CD4-positive, alpha-beta T cell treated with Interleukin-4 for 1 hour (primary cell): ENCODE results near the gene ENTREP3.
"Not testable (repeated sequence)": the region's sequence is repeated elsewhere in the genome, so short reads cannot be mapped to it uniquely, and the experiment has no call there.

Experiments used
- DNase-seq, 2 donors: peaks; one replicate each; pipeline ENCODE4 v3.0.0-alpha.2; 2020 to 2022

ENTREP3 gene

GRCh38 chr1:155250633-155251449 is 4.4 kb downstream of the ENTREP3 start:
- peak; percentile 94 to 95 for DNase-seq

- no peak for DNase-seq
Measured at GRCh38 chr1:155250246-155250632, 5.0 kb downstream of the ENTREP3 start.

DNA sequence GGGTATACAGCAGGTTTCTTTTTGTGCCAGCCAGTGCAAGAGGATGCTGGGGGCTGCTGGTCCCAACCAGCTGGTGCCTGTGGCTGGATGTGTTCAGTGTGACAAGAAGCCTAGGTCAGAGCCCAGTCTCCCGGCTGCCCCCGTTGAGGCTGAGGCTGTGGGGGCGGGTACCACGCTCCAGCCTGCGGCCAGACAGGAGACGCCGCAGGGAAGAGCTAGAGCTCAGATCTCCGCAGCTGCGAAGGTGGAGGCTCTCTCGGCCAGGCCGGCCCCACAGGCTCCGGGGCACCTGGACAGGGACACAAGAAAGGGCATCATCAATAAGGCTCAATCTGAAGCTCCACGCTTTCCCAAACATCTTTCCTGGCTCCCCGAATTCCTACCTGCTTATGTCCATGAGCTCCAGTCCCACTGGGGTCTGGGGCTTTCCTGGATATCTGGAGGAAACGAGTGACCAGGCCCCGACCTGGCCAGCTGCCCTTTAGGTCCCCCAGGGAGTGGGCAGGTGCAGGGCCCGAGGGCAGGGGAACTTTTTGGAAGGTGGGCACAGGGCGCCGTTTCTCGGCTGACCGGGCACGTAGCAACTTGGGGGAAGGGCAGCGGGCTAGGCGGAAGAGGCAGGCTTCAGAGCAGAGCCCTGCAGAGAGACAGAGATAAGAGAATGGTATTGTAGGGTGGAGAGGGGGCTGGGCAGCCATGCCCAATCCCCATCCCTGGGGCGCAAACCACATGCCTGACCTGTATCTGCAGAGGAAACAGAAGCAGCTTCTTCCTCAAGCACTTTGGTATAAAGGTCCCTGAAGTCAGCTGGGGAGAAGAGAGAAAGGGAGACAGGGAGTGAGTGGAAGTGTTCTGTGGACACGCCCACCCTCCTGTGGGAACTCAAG is 7.4 kb downstream of the ENTREP3 start:
- DNase-seq: no peak

- DNase-seq: not testable (repeated sequence)
Measured at GRCh38 chr1:155246796-155247195, 8.5 kb downstream of the ENTREP3 start.

- DNase-seq: no peak
Measured at GRCh38 chr1:155245163-155245524, 10.1 kb downstream of the ENTREP3 start.

DNA sequence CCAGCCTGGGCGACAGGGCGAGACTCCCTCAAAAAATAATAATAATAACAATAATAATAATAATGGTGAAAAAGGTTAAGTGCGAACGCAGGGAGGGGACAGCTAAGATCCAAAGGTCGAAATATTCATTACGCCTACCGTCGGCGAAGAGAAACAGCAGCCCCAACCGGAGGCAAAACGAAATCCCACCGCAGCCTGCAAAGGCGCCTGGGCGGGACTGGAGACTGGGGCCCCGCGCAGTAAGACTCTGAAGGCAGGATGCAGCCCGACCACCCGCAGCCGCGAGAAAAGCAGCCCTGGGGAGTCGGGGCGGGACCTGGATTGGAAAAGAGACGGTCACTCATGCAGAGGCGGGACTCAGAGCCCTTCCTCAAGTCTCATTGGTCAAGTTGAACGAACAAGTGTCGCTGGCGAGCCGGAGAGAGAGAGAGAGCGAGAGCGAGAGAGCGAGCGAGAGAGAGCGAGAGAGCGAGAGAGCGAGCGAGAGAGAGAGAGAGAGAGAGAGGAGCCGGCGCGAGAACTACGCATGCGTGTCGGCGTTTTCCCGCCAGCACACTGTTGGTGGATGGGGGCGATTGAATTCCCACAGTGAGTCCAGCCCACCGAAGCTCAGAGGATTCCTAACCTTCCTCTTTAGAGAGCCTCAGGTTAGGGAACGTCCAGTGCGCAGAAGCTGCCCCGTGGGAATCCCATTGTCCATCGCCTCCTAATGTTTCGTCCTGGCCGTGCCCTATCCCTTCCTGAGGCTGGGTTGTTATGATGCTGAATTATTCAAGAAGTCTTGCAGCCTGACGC is 10.7 kb downstream of the ENTREP3 start:
- peak; percentile 97 to 98 for DNase-seq

GRCh38 chr1:155242805-155243358 is 12.4 kb downstream of the ENTREP3 start:
- no peak for DNase-seq

DNA sequence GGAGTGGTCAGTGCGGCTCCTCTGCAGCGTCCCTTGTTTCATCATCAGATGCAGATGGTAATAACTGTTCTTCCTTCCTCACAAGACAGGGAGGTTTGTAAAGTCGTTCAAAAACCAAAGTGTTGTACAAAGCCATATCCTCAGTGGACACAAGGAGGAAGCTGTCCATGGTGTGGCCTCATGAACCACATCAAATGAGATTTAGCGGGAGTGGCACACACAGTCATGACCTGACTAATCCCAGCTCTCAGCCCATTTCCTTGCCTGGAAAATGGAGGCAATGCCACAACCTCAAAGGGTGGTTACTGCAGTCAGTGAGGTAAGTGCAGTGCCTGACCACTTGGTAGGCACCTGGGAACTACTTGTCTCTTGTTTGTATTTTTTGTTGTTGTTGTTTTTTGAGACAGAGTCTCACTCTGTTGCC is 13.4 kb downstream of the ENTREP3 start:
- peak; percentile 26 to 43 for DNase-seq

DNA sequence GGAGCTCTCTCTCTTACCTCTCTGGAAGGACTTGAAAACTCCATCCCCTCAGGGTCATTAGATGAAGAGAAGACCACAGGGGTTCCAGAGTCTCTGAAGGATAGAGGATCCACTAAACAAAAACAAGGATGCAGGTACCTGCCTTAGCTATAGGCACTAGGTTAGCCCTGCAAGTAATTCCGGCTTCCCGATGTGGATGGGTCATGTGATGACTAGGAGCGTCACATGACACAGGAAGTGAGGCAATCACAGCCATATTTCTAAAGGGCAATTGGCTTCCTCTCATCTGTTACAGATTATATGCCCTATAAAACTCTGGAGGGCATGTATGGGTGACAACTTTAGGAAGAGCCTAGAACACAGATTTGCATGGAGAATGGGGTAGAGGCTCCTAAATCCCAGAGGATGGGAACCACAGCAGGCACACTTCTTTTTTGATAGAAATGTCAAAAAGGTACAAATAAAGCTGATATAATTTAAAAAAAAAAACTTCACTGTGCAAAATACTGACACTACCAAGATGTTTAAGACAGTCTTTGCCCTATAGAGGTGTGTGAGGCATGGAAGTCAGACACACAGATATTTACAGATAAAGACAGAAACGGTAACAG is 14.1 kb downstream of the ENTREP3 start:
- peak; percentile 75 to 83 for DNase-seq

- no peak for DNase-seq
Measured at GRCh38 chr1:155236451-155236850, 18.8 kb downstream of the ENTREP3 start.

GRCh38 chr1:155235375-155235774 is 19.9 kb downstream of the ENTREP3 start:
- DNase-seq: peak in 1 of 2 donors; percentile 40

DNA sequence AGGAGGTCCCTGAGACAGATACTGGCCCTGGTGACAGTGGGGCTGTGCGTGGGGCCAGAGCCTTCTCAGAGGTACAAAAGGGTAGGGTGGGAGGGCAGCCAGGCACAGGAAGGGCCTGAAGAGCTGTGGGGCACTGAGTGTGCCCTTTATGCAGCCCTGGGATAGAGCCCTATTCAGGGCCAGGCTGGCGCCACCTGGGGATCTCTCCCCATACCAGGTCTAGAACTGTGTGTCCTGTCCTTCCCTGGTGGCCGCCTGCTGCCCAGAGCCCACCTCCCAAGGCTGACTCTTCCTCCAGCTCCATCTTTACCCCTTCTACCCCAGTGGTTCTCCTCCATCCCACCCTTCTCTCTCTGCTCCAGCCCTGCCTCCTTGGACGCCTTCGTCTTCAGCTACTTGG is 21.8 kb downstream of the ENTREP3 start:
- DNase-seq: not testable (repeated sequence)

DNA sequence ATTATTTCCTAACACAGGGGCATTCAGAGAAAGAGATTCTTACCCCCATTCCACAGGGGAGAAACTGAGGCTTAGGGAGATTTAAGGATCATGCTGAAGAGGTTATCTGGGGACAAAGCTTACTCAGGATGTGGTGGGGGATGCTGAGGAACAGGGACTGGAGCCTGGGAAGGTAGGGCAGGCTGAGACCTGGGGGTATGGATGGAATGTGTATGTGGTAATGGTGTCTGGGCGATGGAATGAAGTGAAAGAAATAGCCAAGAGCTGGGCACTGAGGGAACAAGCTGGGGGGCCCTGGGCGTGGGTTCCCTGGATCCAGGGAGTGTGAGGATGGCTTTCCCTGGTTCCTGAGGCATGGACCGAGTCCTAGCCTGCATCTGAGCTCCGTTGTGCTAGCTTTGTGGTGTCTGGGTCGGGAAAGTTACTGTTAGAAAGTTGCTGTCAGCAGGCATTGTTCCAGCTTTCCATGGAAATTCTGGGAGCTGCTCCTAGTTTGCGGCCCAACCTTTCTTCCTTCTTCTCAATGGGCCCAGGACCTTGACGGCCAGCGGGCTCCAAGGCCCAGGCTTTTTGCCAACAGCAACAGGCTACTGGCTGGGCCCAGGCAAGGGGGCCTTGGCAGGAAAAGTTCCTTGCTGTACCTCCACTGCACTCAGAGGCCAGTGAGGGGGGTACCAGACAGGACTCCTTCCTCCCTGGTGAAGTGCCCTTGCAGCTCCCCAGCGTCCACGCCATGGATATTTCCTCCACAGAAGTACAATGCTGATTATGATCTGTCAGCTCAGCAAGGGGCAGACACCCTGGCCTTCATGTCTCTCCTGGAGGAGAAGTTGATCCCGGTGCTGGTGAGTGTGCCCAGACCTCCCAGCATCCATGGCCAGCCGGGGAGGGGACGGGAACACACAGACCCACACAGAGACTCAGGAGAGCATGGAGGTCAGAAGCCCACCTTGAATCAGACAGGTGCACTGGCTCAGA is 23.0 kb downstream of the ENTREP3 start:
- DNase-seq: not testable (repeated sequence)

DNA sequence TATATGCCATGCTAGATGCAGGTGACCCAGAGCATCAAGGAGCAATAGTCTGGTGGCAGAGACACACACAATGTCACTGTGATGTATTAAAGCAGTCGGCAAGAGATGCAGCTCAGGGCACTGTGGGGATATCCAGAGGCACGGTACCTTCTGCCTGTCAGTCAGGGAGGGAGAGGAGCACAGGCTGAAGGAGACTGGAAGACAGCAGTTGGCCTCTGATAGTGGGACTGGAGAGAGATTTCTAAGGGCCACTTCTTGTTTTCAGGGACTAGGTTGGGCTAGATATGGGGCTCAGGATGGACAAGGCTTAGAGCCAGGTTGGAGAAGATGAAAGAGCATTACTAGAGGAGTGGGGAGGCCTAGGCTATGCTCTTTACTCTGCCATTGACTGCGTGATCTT is 24.0 kb downstream of the ENTREP3 start:
- not testable (repeated sequence) for DNase-seq

DNA sequence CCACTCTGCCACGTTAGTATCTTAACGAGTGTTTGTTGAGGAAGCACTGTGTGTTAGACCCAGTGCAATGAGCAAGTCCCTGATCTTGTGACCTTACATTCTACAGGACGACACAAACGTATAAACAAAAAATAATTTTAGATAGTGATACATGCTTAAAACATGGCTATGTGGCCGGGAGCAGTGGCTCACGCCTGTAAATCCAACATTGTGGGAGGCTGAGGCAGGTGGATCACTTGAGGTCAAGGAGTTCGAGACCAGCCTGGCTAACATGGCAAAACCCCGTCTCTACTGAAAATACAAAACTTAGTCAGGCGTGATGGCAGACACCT is 27.2 kb downstream of the ENTREP3 start:
- no peak for DNase-seq

- peak; percentile 99 to 100 for DNase-seq
Measured at GRCh38 chr1:155227261-155228095, 27.8 kb downstream of the ENTREP3 start.

GRCh38 chr1:155226910-155227260 is 28.4 kb downstream of the ENTREP3 start:
- no peak for DNase-seq

DNA sequence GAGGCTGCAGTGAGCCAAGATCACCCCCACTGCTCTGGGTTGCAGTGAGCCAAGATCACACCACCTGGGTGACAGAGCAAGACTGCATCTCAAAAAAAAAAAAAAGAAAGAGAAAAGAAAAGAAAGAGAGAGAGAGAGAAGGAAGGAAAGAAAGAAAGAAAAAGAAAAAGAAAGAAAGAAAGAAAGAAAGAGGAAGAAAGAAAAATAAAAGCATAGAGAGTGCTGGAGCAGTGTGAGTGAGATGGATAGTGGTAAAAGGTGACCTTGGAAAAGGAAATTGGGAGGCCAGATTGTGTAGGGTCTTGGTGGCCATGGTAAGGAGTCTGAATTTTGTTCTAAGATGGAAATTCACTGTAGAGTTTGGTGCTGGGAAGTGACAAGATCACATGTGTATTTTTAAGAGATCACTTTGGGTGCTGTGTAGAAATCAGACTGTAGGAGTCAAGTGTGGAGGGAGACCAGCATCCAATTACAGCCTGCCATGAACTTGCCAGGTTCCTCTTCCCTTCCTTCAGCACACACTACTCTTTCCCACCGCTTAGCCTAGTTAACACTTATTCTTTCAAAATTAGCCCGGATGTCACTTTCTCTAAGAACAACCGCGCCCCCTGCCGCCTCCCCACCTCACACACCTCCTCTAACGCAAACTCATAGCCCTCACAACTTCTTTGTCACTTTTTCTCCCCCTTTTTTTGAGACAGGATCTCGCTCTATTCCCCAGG is 28.9 kb downstream of the ENTREP3 start:
- DNase-seq: peak; percentile 88 to 89

- DNase-seq: not testable (repeated sequence)
Measured at GRCh38 chr1:155225404-155225759, 29.9 kb downstream of the ENTREP3 start.

- DNase-seq: peak in 1 of 2 donors; percentile 19
Measured at GRCh38 chr1:155223047-155223446, 32.2 kb downstream of the ENTREP3 start.
